Smooth muscle cell of trachea (primary cell): Measurements from ENCODE around the gene RNF223. TPM values are rescaled to one million over a fixed set of nuclear protein-coding genes. Genes with fewer than 3 reads are reported as not detected.

Experiments used
- total RNA-seq: library from RNA; depleted of rRNA; stranded (reverse); fragments of >200 nt; gene quantifications from 2 replicates; pipeline ENCODE4 v1.2.1, GENCODE V29; 2014

The RNF223 gene
- total RNA-seq = 0.15 TPM in 1 of 2 replicates, not detected in the other

DNA sequence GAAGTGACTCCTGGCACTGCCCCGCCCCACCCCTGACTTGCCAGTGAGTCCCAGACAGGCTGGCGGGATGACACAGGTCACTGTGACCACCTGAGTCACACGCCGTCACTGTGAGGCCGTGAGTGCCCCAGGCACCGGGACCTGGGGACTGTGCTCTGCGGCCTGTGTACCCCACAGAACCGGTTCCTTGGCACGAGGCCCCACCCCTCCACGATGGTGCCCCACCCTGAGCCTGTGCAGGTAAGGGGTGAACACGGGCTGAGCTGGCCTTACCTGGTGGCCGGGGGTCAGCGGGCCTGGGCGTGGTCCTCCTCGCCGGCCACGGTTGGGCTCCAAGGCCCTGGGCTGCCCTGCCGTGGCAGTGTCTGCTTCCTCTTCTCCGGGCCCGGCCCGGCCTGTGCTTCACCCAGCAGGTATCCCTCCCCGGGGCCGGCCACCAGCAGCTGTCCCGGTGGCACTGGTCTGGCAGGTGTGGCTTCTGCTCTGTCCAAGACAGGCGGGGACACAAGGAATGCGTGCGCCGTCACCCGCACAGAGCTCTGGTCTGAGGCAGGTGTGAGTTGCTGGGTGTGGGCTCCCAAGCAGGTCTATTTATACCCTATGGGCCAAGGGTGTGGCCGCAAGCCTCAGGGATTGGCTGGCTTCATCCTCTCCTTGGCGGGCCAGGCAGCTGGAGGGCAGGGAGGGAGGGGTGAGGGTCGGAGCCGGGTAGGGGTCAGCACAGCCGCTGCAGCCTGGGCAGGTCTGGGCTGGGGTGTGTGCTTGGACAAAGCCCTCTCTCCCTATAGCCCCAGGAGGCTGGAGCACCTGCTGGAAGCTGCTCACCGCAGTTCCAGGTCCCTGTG lies at the start of gene RNF223:
TSS of gene RNF223 (minus strand) at position 564 of the 845 bp plus-strand sequence. CDS start 1,740 bp downstream, outside the sequence.

DNA sequence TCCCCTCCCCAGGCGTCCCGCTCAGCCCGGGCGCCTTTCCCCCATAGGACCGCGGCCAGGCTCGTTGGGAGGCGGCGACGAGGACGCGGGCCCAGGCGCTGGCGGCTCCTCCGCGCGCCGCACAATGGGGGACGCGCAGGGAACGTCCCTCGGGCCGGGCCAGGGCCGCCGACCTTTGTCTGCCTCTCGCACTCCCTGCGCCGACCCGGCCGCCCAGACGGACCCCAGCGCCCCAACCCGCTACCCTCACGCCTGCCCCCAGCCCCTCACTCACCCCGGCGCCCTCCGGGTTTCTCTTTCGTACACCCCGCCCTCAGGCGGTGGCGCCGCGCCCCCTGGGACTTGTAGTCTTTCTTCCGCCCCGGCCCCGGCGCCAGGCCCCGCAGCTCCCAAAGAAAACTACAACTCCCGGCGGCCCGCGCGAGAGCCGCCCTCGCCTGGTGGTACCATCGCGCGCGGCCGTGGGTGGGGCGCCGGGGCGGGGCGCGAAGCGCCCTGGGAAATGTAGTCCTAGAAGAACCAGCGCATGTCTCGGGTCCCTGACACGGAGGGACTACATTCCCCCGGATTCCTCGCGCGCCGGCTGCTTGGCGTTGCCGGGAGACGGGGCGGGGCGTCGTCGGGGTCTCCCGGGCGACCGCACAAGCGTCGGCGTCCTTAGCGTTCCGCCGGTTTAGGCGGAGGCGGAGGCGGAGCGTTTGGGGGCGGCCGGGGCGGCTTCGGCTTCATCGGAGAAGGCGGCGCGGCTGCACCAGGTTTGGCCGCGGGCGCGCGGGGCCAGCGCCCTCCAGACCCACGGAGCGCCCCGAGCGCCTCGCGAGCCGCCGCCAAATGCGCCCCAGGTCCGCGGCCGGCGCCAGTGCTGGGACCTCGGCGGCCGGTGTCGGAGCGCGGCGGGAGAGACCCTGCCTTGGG lies 41.9 kb upstream of the RNF223 start, which contains the start of gene C1orf159:
TSS of gene C1orf159 (minus strand) at position 304 of the 915 bp plus-strand sequence. CDS start 24,546 bp downstream, outside the sequence.

Other genes starting within 250 kb of the RNF223 start
- gene SAMD11, start 150.4 kb downstream of the RNF223 start, total RNA-seq = 11.1 and 12.7 TPM in 2 replicates
- 80.4 and 83.7 TPM in 2 replicates for gene NOC2L, start 115.0 kb downstream of the RNF223 start, total RNA-seq
- gene KLHL17, start 113.7 kb downstream of the RNF223 start, total RNA-seq = 8.0 and 10.3 TPM in 2 replicates
- 0.33 and 0.58 TPM in 2 replicates for gene PLEKHN1, start 107.8 kb downstream of the RNF223 start, total RNA-seq
- gene PERM1, start 92.2 kb downstream of the RNF223 start, total RNA-seq = under 0.01 TPM in 1 of 2 replicates, not detected in the other
- gene HES4, start 74.2 kb downstream of the RNF223 start, total RNA-seq = 0.15 and 4.3 TPM in 2 replicates
- 61.4 and 78.4 TPM in 2 replicates for gene ISG15, start 60.8 kb downstream of the RNF223 start, total RNA-seq
- 36.4 and 97.3 TPM in 2 replicates for gene AGRN, start 54.2 kb downstream of the RNF223 start, total RNA-seq
- gene C1orf159, start 41.8 kb upstream of the RNF223 start, total RNA-seq = 5.0 and 5.4 TPM in 2 replicates
- not detected in 2 replicates for gene TTLL10, start 99.6 kb upstream of the RNF223 start, total RNA-seq
- gene TNFRSF18, start 132.3 kb upstream of the RNF223 start, total RNA-seq = 0.33 and 0.44 TPM in 2 replicates
- gene TNFRSF4, start 139.8 kb upstream of the RNF223 start, total RNA-seq = under 0.01 and 0.17 TPM in 2 replicates
- 137 and 202 TPM in 2 replicates for gene SDF4, start 157.7 kb upstream of the RNF223 start, total RNA-seq
- gene B3GALT6, start 157.9 kb upstream of the RNF223 start, total RNA-seq = 25.5 and 38.4 TPM in 2 replicates
- 2.5 and 5.1 TPM in 2 replicates for gene C1QTNF12, start 172.4 kb upstream of the RNF223 start, total RNA-seq
- 48.3 and 110 TPM in 2 replicates for gene UBE2J2, start 199.5 kb upstream of the RNF223 start, total RNA-seq
- gene SCNN1D, start 206.1 kb upstream of the RNF223 start, total RNA-seq = 2.5 and 4.3 TPM in 2 replicates
- gene ACAP3, start 233.6 kb upstream of the RNF223 start, total RNA-seq = 74.6 and 80.6 TPM in 2 replicates
- gene PUSL1, start 234.3 kb upstream of the RNF223 start, total RNA-seq = 18.2 and 30.3 TPM in 2 replicates